Mammary epithelial cell (primary cell): ENCODE measurements around the gene KLK13.

Source experiments
- EZH2 ChIP-seq: IDR thresholded peaks from 2 replicates; pipeline ENCODE4 v1.6.1; 2012; ENCODE audit warnings: low read length, inconsistent platforms, borderline replicate concordance
- TF ChIP-seq, protein P1 (sequence below), 2 donors: IDR thresholded peaks in 1 of 2; conservative IDR thresholded peaks in 1 of 2; 2 replicates each; pipeline ENCODE4 v1.5.1; 2011 to 2012; ENCODE audit warnings: inconsistent platforms in 2 of 2, low read length in 2 of 2, mild to moderate bottlenecking in 2 of 2, control low read depth in 1 of 2, low read depth in 1 of 2; ENCODE audit not compliant: insufficient read depth in 1 of 2; ENCODE audit errors: extremely low read depth in 1 of 2

GRCh38 chr19:51016798-51017683 lies 47.9 kb downstream of the KLK13 start:
- TF ChIP-seq, protein P1, sequence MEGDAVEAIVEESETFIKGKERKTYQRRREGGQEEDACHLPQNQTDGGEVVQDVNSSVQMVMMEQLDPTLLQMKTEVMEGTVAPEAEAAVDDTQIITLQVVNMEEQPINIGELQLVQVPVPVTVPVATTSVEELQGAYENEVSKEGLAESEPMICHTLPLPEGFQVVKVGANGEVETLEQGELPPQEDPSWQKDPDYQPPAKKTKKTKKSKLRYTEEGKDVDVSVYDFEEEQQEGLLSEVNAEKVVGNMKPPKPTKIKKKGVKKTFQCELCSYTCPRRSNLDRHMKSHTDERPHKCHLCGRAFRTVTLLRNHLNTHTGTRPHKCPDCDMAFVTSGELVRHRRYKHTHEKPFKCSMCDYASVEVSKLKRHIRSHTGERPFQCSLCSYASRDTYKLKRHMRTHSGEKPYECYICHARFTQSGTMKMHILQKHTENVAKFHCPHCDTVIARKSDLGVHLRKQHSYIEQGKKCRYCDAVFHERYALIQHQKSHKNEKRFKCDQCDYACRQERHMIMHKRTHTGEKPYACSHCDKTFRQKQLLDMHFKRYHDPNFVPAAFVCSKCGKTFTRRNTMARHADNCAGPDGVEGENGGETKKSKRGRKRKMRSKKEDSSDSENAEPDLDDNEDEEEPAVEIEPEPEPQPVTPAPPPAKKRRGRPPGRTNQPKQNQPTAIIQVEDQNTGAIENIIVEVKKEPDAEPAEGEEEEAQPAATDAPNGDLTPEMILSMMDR (conservative IDR thresholded peaks at IDR 0.05 in 1 of 2, IDR thresholded peaks at IDR 0.05 in 1 of 2; ENCODE audit: extremely low read depth in 1 of 2, insufficient read depth in 1 of 2, low read depth in 1 of 2, low read length in 2 of 2), result peak; percentile 93 to 99
- no peak for TF ChIP-seq EZH2
